IPS-20b (cell line): ENCODE data around the gene BAG3.
A peak's percentile ranks its signal among the peaks of the same experiment; 100 is the strongest.

Source experiments
- H3K27ac ChIP-seq: one replicate; pipeline ENCODE4 v1.5.1; 2013; ENCODE audit warnings: low read length
- H3K27me3 ChIP-seq: 2 replicates; pipeline ENCODE4 v1.6.1; 2013; ENCODE audit warnings: mild to moderate bottlenecking, low read length, inconsistent platforms; ENCODE audit not compliant: insufficient read depth
- H3K36me3 ChIP-seq: 2 replicates; pipeline ENCODE4 v1.6.1; 2013; ENCODE audit warnings: low read depth, mild to moderate bottlenecking, inconsistent platforms, low read length, moderate library complexity; ENCODE audit not compliant: insufficient read depth
- H3K4me1 ChIP-seq: 2 replicates; pipeline ENCODE4 v1.6.1; 2013; ENCODE audit warnings: mild to moderate bottlenecking, control low read depth, inconsistent platforms, low read length, moderate library complexity; ENCODE audit not compliant: insufficient read depth
- H3K4me3 ChIP-seq: 2 replicates; pipeline ENCODE4 v1.5.1; 2013; ENCODE audit warnings: mild to moderate bottlenecking, low read length, inconsistent platforms
- H3K9ac ChIP-seq: 2 replicates; pipeline ENCODE4 v1.6.1; 2013; ENCODE audit warnings: low read depth, mild to moderate bottlenecking, inconsistent platforms, low read length, moderate library complexity
- H3K9me3 ChIP-seq: 2 replicates; pipeline ENCODE4 v1.6.1; 2013; ENCODE audit warnings: mild to moderate bottlenecking, low read depth, low read length, inconsistent platforms; ENCODE audit not compliant: insufficient read depth

Gene BAG3

DNA sequence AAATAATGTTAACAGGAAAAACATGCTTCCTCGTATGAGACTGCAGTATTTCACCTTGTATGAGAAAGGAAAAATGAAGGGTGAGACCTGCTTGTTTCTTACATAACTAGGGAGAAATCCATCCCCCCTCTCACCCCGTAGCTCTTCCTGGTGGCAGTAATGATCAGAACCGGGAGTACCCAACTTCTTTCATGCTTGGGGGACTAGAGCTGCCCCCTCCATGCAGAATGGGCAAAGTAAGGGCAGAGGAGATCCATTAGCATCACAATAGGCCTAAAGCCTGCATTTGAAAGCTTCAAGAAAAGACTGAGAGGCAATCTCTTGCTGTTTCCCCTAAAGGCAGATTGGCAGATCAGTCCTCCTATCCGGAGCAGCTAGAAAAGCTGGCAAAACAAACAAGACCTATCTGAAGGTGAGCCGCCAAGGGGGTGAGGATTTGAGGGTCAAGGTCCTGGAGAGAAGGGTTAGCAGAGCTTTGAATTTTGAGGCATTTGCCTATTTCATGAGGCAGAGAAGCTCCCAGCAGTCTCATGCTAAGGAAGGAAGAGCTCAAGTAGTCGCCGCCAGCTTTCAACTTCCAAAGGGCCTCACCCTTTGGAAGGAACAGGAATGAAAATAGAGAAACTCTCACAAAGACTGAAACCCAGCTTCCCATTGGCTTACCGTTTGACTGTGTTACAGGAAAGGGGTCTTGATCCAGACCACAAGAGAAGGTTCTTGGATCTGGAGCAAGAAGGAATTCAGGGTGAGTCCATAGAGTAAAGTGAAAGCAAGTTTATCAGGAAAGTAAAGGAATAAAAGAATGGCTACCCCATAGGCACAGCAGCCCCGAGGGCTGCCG lies 36.2 kb downstream of the BAG3 start:
- H3K9me3 ChIP-seq, result no peaks in the 10 kb centered on the region
- H3K4me3 ChIP-seq, result peak overlapping the region; percentile 88
- no peaks in the 10 kb centered on the region for H3K27me3 ChIP-seq
- H3K27ac ChIP-seq, result peak overlapping the region; percentile 68
- H3K36me3 ChIP-seq, result no peaks in the 10 kb centered on the region
- H3K4me1 ChIP-seq, result peaks cover 18% of the 10 kb centered on the region
- H3K9ac ChIP-seq, result peak overlapping the region; percentile 86

DNA sequence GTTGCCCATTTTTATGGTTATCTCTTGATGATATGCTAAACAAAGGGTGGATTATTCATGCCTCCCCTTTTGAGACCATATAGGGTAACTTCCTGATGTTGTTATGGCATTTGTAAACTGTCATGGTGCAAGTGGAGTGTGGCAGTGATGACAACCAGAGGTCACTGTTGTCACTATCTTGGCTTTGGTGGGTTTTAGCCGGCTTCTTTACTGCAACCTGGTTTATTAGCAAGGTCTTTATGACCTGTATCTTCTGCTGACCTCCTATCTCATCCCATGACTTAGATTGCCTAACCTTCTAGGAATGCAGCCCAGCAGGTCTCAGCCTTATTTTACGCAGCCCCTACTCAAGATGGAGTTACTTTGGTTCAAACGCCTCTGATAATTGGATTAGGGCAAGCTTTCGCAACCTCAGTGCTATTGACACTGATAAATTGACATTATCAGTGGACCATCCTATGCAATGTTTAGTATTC lies 36.9 kb downstream of the BAG3 start:
- H3K27me3 ChIP-seq, result no peaks in the 10 kb centered on the region
- no peaks in the 10 kb centered on the region for H3K9me3 ChIP-seq
- H3K27ac ChIP-seq, result peak overlapping the region; percentile 68
- H3K36me3 ChIP-seq, result no peaks in the 10 kb centered on the region
- peak overlapping the region; percentile 88 for H3K4me3 ChIP-seq
- peaks cover 18% of the 10 kb centered on the region for H3K4me1 ChIP-seq
- H3K9ac ChIP-seq, result peak overlapping the region; percentile 86

DNA sequence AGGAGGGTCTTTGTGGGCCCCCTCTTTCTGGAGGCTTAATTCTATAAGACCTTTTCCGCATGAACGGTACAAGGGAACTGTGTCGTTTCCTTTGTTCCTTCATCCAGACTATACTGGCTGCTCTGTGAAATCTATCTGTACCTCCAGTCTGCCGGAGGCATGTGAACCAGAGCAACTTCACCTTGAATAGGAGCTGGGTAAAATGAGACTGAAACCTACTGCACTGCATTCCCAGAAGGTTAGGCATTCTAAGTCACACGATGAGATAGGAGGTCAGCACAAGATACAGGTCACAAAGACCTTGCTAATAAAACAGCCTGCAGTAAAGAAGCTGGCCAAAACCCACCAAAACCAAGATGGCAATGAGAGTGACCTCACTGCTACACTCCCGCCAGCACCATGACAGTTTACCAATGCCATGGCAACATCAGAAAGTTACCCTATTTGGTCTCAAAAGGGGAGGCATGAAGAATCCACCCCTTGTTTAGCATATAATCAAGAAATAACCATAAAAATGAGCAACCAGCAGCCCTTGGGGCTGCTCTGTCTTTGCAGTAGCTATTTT lies 37.9 kb downstream of the BAG3 start:
- Histone ChIP-seq H3K27ac (peak overlapping the region; percentile 68), H3K9ac (peak overlapping the region; percentile 86; the same call in 1 of the 2 replicates), H3K27me3 (no peaks in the 10 kb centered on the region), H3K4me1 (peaks cover 18% of the 10 kb centered on the region), H3K36me3 (no peaks in the 10 kb centered on the region), H3K4me3 (no peak overlapping the region), H3K9me3 (no peaks in the 10 kb centered on the region)

DNA sequence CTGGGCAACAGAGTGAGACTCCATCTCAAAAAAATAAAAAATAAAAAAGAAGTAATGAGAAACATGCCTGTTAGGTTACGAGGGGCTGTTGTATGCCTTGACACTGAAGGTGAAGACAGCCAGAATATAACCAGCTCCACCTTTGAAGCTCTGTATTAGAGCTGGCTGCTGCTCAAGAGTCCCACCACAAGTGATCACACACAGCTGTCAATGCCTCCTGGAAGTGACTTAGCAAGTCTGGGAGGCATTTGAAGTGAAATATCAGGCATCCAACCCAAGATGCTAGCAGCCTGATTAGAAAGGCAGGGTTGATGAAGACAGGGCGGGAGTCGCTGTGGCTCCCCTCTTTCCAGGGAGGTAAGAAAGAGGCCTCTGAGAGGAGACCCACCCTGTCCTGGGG lies 40.5 kb downstream of the BAG3 start:
- Histone ChIP-seq H3K9ac (no peak overlapping the region), H3K27me3 (no peaks in the 10 kb centered on the region), H3K4me1 (peaks cover 18% of the 10 kb centered on the region), H3K36me3 (no peaks in the 10 kb centered on the region), H3K27ac (no peak overlapping the region), H3K4me3 (no peak overlapping the region), H3K9me3 (no peaks in the 10 kb centered on the region)

DNA sequence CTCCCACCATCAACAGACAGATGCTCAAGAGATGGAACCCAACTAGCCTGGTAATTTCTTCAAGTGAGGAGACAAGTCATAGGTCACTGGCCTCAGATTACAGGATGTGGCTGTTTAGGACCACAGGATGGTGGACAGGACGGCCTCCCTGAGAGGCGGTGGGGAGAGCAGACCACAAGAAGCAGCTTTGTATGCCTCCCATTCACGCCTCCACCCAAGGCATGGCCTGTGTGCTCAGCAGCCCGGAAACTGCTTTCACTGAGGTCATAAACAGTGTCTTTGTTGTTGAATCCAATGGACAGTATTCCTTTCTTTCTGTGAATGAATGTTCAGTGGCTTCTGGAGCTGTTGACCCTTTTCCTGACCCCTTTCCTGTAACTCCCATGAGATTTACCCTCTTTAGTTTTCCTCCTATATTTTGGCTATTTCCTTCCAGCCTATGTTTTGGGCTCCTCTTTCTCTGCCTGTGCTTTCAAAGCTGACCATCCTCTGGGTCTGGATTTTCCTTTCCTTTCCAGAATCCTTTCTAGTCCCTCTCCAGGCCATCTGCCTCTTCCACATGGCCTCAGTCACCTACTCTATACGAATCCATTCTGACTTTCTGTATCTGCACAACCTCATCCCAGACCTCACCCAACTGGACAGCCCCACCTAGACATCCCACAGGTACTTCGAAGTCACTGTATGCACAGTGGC lies 42.2 kb downstream of the BAG3 start:
- Histone ChIP-seq H3K27ac (no peak overlapping the region), H3K4me3 (no peak overlapping the region), H3K4me1 (peaks cover 9% of the 10 kb centered on the region), H3K9ac (no peak overlapping the region), H3K27me3 (no peaks in the 10 kb centered on the region), H3K9me3 (no peaks in the 10 kb centered on the region), H3K36me3 (no peaks in the 10 kb centered on the region)

DNA sequence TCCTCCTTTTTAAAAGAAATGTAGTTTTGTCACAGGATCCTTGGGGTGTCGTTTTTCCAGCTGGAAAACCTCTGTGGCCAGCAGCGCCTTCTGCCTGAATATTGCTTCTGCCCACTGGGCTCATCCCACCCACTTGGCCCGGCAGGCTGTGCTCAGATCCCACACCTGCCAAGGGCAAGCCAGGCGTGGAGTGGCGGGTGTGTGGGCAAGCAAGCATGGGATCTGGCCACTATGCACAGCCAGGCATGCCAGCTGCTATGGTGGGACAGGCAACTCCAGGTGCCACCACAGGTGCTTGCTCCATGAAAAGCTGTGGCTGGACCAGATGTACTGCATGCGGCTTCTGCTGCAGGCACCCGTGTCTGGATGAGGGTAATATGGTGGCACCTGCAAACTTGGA lies 43.4 kb downstream of the BAG3 start:
- Histone ChIP-seq H3K9ac (no peak overlapping the region), H3K27ac (no peak overlapping the region), H3K27me3 (no peaks in the 10 kb centered on the region), H3K4me3 (no peak overlapping the region), H3K36me3 (no peaks in the 10 kb centered on the region), H3K9me3 (no peaks in the 10 kb centered on the region), H3K4me1 (no peaks in the 10 kb centered on the region)

DNA sequence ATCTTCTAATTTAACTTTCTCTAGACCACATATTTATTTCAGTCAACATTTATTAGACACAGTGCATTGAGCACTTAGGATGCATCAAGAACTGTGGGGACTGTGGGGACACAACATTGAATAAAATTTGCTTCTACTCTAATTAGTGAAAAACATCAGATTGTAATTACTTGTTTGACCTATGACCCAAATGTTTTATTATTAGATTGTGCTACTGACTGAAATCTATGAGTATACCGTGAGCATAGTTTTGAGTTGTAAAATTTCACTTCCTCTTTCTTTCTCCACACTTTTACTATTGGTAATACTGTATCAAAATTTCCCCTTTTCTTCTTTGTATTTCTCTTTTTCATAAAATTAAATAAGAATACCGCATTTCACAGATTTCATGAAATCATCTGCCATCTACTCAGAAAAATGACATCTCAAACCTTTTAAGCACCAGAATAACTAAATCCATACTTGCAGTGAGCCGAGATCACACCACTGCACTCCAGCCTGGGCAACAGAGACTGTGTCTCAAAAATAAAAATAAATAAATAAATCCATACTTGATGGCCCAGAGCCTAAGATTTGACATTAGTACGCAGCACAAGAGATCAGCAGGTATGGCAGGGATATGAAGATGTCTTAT lies 49.3 kb downstream of the BAG3 start:
- Histone ChIP-seq H3K4me1 (peaks cover 10% of the 10 kb centered on the region), H3K27ac (no peak overlapping the region), H3K27me3 (no peaks in the 10 kb centered on the region), H3K4me3 (no peak overlapping the region), H3K36me3 (no peaks in the 10 kb centered on the region), H3K9ac (no peak overlapping the region), H3K9me3 (no peaks in the 10 kb centered on the region)

DNA sequence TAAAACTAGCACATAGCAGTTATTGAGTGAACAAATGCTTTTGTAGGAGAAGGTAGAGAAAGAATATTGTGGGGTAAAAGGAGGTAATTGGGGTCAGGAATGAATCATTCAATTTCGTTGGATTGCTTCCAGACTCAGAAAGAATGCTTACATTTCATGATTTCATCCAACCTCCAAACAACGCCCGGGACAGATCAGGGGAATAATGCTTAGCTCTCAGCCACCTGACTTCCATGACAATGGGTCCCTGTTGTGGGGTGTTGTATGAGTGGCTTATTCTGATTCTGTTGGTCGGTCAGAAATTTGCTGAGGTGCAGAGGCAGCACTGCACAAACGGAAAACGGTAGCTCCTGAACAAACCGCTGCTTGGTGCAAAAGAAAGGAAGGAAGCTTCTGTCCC lies 50.7 kb downstream of the BAG3 start:
- Histone ChIP-seq H3K9ac (no peak overlapping the region; the same call in 1 of the 2 replicates), H3K27ac (no peak overlapping the region), H3K4me3 (0 out of 2 replicates have a peak overlapping the region, but pooled peaks have one; percentile 34), H3K36me3 (no peaks in the 10 kb centered on the region), H3K4me1 (peaks cover 10% of the 10 kb centered on the region), H3K9me3 (peaks cover 7% of the 10 kb centered on the region; the same call in 1 of the 2 replicates), H3K27me3 (no peaks in the 10 kb centered on the region)

DNA sequence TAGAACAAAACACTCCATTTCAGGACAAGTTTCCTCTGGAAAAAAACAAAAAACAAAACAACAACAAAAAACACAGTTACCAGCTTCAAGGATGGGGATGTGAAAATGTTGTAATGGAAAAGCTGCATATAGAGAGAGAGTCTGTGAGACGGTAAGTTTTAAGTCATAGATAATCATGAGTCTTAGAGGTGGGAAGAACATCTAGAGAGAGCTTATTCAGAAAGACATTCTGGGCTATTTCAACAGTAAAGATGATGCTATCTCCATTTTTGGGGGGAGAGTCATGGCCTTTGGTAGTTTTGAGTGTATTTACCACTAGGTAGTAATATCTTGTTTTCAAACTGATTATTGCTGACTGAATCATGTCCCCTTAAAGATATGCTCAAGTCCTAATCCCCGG lies 51.4 kb downstream of the BAG3 start:
- no peak overlapping the region for H3K27ac ChIP-seq
- no peak overlapping the region; the same call in 1 of the 2 replicates for H3K9ac ChIP-seq
- H3K36me3 ChIP-seq, result no peaks in the 10 kb centered on the region

DNA sequence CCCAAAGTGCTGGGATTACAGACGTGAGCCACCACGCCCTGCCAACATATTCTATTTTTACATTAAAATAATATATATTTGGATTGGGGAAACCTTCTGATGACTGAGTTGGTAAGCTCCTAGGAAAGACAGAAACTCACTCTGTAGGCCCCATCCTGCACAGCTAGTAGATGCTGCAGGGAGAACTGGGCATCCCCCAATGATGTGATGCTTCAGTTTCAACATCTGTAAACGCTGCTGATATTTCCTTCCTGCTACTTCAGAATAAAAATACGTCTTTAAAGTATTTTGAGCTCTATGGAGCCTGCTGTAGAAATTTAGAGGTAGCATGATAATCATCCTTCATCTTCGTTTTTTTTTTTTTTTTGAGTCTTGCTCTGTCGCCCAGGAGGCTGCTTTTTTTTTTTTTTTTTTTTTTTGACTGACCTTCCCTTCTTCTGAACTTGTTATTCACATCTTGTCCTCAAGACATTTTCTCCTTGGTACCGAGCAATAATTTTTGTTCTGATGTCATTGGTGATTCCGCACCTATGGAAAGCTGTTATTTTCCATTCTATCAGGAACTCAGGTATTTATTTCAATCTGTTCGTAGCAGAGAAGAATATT lies 52.8 kb downstream of the BAG3 start:
- Histone ChIP-seq H3K27ac (no peak overlapping the region), H3K27me3 (no peaks in the 10 kb centered on the region), H3K36me3 (no peaks in the 10 kb centered on the region), H3K9me3 (peaks cover 13% of the 10 kb centered on the region), H3K9ac (no peak overlapping the region), H3K4me3 (no peak overlapping the region), H3K4me1 (peaks cover 10% of the 10 kb centered on the region)

More for the DNA sequence above, 51.4 kb downstream of the BAG3 start:
- peaks cover 10% of the 10 kb centered on the region for H3K4me1 ChIP-seq
- H3K9me3 ChIP-seq, result peaks cover 9% of the 10 kb centered on the region
- no peaks in the 10 kb centered on the region for H3K27me3 ChIP-seq
- H3K4me3 ChIP-seq, result no peak overlapping the region

DNA sequence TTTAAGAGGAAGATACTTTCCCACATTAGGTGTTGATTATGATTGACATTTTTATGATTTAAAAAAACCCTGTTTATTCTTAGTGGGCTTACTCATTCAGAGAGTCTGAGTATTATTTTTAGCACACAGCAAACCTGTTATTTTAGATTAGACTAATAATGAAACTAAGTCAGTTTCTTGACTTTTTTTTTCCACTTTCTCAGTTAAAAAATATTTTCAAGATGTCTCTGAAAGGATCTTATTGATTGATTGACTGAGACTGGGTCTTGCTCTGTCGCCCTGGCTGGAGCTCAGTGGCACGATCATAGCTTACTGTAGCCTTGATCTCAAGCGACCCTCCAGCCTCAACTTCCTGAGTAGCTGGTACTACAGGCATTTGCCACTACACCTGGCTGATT lies 54.3 kb downstream of the BAG3 start:
- H3K4me1 ChIP-seq, result peaks cover 10% of the 10 kb centered on the region

More for the DNA sequence above, 54.3 kb downstream of the BAG3 start:
- no peak overlapping the region for H3K4me3 ChIP-seq
- H3K9me3 ChIP-seq, result peaks cover 13% of the 10 kb centered on the region
- H3K9ac ChIP-seq, result no peak overlapping the region
- no peaks in the 10 kb centered on the region for H3K27me3 ChIP-seq
- no peaks in the 10 kb centered on the region for H3K36me3 ChIP-seq
- no peak overlapping the region for H3K27ac ChIP-seq
